HG03066 (cell line): ENCODE data around the gene DAPK2.
"Not testable (repeated sequence)": the region's sequence is repeated elsewhere in the genome, so short reads cannot be mapped to it uniquely, and the experiment has no call there.

ENCODE experiments used
- ATAC-seq: cut with Tn5 transposase; IDR thresholded peaks from one replicate; pipeline ENCODE4 v1.9.1; 2021; ENCODE audit warnings: low read depth; ENCODE audit not compliant: unreplicated experiment

Gene DAPK2

GRCh38 chr15:64046421-64047153 lies at the start of gene DAPK2:
TSS of gene DAPK2 (minus strand) at chr15:64046485. CDS start at chr15:64040261, 6,224 bp downstream.
- ATAC-seq, result peak; percentile 41

- ATAC-seq, result no peak
Observed at GRCh38 chr15:64095431-64095794, 49.1 kb upstream of the DAPK2 start.

GRCh38 chr15:64093627-64094417 lies 47.5 kb upstream of the DAPK2 start, which contains the start of gene CIAO2A:
TSS of gene CIAO2A (minus strand) at chr15:64093838. CDS start at chr15:64093768, 70 bp downstream.
- peak; percentile 54 for ATAC-seq

- no peak for ATAC-seq
Observed at GRCh38 chr15:64092864-64093626, 46.8 kb upstream of the DAPK2 start.

GRCh38 chr15:64092075-64092820 lies 46.0 kb upstream of the DAPK2 start:
- ATAC-seq, result no peak

GRCh38 chr15:64090527-64090926 lies 44.2 kb upstream of the DAPK2 start:
- no peak for ATAC-seq

- ATAC-seq, result no peak
Observed at GRCh38 chr15:64089543-64090280, 43.4 kb upstream of the DAPK2 start.

GRCh38 chr15:64082757-64083156 lies 36.5 kb upstream of the DAPK2 start:
- ATAC-seq, result no peak

- not testable (repeated sequence) for ATAC-seq
Observed at GRCh38 chr15:64073496-64073895, 27.2 kb upstream of the DAPK2 start.

GRCh38 chr15:64072812-64073211 lies 26.5 kb upstream of the DAPK2 start:
- ATAC-seq, result no peak

- no peak for ATAC-seq
Observed at GRCh38 chr15:64071931-64072765, 25.9 kb upstream of the DAPK2 start.

GRCh38 chr15:64070965-64071851 lies 24.9 kb upstream of the DAPK2 start:
- no peak for ATAC-seq

- ATAC-seq, result no peak
Observed at GRCh38 chr15:64070106-64070505, 23.8 kb upstream of the DAPK2 start.

- ATAC-seq, result no peak
Observed at GRCh38 chr15:64068133-64068532, 21.8 kb upstream of the DAPK2 start.

- ATAC-seq, result no peak
Observed at GRCh38 chr15:64067564-64068030, 21.3 kb upstream of the DAPK2 start.

- ATAC-seq, result no peak
Observed at GRCh38 chr15:64066451-64066850, 20.2 kb upstream of the DAPK2 start.

- no peak for ATAC-seq
Observed at GRCh38 chr15:64060716-64061115, 14.4 kb upstream of the DAPK2 start.

GRCh38 chr15:64059104-64059503 lies 12.8 kb upstream of the DAPK2 start:
- not testable (repeated sequence) for ATAC-seq
